GM03348 (cell line): ENCODE results near the gene KIF5A.

Source experiments
- DNase-seq: peaks from one replicate; pipeline ENCODE4 v3.0.0; 2012; ENCODE audit warnings: low spot score

KIF5A gene

DNA sequence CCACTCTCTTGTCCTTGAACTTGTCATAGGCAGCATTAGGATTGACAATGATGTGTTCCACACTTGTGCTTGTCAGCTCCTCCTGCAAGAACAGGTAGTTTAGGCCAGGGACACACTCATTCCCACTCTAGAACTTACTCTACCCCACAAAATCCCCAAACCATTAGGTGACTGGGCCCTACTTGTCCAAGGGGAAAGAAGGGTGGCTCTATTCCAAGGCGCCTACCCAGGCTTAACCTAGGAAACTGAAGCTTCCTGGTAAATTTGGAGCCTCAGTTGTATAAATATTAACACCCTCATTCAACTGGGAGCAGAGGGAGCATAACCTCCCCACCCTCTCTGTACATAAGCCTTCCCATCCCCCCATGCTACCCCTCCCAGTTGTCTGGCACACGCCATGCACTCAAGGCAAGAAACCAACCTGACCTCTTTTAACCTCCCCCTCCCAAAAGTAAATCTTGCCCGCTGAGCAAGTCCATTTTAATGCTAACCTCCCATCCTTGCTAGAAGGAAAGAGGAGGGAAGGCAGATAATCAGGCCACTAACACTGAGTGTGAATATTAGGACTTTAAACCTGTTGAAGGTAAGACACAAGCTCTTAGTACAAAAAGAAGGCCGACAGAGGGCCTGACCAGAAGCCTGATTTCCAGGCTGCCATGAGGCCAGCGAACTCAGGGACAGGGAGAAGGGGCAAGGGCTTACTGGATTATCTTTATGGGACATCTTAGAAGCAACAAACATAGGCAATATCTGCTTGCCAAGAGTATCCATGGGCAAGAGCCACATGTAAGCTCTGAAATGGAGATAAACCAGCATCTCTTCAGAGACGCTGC is 13.9 kb upstream of the KIF5A start:
- DNase-seq = no peak

DNA sequence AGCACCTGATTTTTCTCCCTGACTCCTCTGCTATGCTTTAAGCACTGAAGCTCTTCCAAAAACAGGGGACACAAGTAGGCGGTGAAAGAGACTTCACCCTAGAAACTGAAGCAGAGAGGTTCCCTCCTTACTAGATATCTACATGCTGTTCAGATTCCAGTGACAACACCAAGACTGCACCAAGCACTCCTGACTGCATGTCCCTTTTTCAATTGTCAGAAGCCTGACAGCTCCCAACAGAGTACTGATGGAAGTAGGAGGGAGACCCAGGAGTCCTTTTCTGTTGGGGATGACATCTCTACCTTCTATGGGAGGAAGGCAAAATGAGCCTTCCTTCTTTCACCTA is 13.3 kb upstream of the KIF5A start:
- DNase-seq = no peak

DNA sequence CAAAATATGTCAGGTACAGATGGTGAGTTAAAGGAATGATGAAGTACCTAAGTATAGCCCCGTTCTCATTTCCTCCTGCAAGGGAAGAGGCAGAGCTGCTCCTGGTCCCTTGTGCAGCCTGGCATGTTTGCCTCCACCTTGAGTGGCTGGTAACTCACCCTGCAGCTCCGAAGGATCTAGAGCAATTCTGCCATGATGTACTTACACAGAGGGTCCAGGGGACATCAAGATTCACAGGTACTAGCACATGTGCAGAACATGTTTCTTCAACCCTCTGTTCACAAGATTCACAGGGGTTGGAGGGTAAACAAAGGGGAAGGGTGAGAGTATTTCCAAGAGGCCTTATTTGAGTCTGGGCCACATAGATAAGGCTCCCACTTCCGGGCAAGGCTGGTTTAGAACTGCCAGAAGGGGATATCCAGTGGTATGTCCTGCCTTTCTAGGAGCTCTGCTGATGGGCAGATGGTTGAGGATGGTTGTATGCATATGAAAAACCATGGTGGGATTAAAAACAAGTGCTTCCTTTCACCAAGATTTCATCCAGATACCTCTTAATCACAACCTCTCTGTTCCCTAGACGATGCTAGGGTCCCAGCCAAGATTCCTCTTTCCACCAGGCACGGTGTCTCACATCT is 10.6 kb upstream of the KIF5A start:
- no peak for DNase-seq

DNA sequence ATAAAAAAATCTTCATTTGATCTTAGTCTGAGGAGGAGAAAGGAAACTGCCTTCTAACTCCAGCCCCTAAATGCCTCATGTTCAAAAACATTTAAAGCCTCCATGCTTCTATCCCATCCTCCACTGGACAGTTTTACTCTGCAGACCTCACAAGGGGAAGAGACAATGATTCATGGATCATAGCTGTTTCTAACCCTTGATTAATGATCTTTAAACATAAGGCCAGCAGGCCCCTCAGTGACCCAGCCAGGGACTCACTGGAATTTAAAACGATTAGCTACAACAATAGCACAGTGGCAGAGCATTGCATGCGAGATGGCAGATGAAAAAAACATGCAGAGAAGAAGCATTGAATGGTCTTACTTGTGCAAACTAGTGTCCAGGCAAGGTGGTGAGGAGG is 8.8 kb upstream of the KIF5A start:
- no peak for DNase-seq

DNA sequence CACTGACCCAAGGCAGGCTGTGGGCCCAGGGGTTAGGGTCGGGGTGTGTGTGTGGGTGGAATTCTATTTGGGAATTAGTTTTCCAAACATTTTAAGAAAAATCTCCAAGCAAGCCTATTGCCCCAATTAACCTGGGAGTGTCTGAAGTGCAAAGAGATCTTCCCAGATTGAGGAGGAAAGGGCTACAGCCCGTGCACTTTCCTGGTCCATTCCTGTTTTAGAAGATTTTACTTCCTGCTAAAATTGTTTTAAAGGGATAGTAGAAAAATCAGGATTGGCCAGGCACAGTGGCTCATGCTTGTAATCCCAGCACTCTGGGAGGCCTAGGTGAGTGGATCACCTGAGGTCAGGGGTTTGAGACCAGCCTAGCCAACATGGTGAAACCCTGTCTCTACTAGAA is 8.1 kb upstream of the KIF5A start:
- no peak for DNase-seq

DNA sequence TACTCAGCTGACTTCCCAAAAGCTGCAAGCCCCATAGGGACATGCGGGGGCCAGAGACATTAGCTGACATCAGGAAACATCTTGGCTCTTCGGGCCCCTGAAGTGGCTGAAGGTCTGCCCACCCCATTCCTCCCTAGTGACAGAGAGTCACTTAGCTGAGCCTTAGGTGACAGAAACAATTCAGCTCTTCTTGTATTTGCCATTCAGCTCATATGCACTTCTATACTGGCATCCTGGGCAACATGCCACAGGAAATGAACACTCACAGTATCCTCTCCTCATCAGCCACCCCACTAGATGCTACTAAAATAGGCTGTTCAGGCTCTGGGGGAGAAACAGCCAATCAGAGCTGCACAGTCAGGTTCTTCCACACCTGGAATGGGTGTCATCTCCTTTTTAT is 6.3 kb upstream of the KIF5A start:
- DNase-seq = no peak

DNA sequence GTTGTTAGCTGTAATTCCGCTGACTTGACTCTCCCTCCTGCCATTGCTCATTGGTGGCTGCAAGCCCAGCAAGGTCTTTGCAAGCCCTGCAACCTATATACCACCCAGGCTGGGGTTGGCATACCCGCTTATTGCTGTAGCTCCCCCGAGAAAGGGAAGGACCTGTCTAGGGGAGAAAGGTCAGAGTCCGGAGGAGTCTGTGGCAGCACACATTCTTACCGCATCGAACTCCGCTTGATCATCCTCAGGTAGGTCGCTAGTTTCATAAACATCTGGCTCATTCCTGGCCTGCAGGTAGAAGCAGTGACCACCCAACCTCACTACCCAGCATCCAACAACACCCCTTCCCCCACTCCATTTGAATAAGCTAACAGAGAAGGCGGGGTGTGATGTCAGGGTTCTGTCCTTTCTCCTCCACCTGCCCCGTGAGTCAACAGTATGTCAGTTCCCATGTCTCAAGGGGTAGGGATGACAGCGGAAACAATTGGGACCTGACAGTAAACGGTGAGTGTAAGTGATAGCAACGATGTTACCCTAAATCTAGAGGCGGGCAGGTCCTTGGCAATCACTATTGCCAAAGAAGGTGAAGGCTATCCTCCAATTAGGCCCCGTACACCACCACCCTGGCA is 3.9 kb upstream of the KIF5A start:
- no peak for DNase-seq

DNA sequence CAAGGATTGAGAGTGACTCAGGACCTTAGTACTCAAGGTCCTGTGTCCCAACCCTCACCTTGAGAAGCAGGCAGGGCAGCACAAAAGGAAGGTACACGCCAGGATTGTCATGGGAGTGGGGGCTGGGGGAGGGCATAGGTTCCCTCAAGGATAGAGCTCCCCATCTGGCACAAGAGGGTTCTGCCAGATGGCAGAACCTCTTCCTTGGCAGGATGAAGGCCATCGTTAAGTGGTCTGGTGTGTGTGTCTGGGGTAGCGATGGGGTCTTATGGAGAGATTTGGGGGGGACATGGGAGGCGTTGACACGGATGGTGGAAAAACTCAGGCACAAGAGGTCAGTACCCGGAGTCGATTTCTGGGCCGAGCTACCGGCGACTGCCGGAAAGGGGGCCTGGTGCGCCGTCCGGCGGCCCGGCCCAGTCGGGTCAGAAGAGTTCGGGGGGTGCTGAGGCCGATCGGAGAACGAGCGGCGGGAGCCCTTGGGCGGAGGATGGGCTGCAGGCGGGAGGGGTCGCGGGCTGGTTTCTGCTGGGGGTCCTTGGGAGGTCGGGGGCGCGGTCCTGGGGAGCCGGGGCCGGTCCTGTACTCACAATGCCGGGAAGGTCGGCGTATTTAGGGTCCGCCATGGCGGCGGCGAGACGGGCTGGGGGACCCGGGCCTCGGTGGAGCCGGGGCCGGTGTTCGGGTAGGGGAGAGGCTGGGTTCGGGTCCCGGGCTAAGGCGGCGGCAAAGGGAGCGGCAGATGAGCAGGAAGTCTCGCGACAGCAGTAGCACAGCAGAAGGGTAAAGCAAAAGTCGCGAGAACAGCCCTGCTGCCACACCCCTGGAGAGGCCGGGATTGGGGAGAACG is 3.2 kb upstream of the KIF5A start, which contains the start of gene DCTN2:
DCTN2 (minus strand) TSS at position 755 of the 850 bp plus-strand sequence; CDS start at position 626, 129 bp downstream.
- DNase-seq = peak; percentile 98

DNA sequence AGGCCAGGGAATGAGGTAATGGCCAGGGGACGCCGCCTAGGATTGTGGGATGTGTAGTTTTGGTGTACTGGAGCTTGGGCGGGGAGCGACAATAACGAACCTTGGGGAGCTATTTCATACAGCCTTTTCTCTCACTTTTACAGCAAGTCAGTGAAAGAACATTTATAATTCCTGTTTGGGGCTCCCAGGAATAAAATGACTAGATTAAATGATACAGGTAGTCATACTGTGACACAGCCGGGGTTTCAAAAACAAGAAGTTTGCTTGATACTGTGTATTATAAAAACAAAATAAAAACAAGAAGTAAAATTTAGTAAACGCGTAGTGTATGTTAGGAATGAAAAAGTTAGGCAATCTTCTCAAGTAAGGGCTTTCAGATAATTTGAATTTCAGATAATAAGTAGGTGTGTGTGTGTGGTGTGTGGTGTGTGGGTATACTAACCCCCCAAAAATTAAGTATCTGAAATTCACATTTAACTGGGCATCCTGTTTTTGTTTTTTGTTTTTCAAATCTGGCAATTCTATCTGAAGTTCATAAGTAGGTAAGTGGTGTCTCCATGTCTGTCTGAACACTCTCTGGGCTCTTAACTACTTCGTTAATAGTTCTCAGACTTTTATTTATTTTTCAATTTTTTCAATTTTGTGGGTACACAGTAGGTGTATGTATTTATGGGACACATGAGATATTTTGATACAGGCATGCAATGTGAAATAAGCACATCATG is 2.4 kb upstream of the KIF5A start:
- no peak for DNase-seq

DNA sequence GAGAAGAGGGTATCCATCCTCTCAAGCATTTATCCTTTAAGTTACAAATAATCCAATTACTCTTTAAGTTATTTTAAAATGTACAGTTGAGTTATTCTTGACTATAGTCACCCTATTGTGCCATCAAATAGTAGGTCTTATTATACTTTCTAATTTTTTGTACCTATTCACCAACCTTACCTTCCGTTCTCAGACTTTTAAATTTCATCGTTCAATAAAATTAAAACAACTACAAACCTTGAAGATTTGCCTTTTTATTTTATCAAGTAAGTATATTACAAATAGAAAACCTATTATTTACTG is 1.9 kb upstream of the KIF5A start:
- DNase-seq = no peak

DNA sequence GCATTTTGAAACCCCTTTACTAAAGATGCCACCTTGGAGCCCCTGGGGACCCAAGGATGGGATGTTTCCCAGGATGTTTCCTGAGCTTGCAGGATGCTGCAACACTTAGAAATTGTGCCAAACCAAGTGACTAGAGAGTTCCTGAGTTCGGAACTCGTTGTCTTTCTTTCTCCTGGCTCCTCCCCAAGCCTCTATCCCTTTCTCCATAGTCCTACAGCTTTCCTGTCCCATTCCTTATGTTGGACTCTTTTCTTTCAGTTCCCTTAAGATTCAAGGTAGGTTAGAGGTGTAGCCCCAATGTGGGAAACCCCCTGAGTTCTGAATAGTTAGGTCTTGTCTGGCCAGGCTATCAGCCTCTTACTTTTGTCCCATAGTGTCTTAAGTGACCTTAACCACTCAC is 1.4 kb upstream of the KIF5A start:
- DNase-seq = no peak

DNA sequence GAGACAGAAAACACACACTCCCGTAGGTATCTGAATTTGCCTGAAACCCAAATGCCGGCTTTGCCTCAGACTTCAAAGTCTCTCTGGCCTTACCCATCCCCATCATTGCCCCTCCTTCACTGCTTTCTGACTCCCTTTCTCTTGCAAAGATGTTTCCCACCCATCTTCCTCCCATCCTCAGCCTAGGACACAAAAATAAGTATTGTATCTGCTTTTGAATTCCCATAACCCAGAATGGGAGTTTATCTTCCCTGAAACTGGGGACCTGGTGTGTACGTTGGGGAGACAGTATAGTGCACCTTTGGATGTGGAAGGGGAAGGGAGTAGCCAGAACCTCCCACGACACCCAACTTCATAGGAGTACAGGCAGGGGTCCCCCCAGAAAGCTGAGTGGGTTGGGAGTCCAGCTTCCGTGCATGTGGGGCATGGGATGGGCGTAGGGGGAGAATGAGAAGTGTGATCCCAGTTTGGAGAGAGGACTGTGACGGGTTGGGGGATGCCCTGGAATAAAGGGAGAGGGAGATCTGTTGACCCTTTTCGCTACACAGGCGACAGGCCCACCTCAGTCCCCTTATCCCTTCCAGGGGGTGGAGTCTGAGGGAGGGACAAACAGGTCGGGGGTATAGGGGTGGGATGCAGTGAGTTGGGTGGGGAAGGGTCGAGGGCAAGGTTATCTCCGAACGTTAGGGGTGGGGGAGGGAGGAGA is 488 bp upstream of the KIF5A start:
- no peak for DNase-seq

DNA sequence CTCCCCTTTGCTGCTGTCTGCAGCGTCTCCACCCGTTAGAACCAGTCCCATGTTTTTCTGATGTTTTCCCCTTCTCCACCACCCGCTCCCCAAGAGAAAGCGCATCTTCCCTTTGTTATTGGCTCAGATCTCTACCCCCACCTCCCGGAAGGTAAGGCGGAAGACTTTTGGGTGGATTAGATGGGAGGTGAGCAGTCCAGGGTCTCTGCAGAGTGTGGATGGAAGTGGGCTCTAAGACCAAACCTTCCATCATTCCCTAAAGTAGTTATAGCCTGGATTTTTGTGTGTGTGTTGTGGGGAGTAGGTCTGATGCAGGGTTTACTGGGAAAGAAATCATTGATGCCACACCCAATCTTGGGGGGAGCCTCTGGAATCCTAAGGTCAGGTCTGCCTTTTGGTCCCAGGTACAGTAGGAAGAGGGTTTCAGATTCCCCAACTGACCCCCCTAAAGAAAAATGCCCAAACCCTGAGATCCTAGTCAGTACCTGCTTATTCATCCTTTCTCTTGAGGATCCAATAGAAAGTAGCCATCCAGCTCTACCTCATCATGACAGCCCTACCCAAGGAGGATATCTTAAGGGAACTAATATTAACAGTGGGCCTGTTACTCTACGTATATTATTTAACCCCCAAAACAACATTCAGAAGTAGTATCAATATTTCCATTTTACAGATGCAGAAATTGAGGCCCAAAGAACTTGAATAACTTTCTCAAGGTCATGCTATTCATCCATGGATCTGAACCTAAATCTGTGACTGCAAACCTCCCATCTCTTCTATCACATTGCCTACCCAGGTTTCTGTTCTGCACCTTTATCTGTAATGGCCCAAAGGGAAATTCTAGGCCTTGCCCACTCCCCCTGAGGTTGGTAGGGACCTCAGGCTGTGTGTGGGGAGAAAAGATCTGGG is 1.1 kb downstream of the KIF5A start:
- DNase-seq = no peak

DNA sequence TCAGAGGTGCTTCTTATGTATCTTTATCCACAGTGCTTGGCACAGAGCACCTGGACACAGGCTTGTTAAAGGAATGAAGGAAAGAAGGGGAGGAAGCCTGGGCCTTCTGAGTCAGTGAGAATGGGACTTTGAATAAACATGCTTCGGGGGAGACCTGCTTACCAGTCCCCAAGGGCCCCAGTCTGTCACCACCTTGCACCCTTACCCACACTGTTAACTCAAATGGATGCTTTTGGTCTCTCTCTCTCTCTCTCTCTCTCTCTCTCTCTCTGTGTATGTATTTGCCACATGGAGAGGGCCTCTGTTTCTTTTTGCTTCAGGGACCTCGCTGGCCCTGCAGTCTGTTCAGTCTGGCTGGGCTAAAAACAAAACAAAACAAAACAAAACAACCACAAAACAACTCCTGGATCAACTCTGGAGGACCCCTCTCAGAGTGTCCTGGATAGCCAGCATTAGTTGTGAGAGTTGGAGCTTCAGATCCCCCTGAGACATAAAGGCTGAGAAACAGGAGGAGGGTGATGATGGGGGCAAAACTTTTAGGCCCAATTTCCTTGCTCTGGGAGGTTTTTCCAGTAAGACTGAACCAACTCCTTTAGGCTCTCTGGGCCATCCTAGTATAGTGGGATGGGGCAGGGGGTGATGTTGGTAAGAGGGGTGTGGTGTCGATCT is 1.9 kb downstream of the KIF5A start:
- no peak for DNase-seq

DNA sequence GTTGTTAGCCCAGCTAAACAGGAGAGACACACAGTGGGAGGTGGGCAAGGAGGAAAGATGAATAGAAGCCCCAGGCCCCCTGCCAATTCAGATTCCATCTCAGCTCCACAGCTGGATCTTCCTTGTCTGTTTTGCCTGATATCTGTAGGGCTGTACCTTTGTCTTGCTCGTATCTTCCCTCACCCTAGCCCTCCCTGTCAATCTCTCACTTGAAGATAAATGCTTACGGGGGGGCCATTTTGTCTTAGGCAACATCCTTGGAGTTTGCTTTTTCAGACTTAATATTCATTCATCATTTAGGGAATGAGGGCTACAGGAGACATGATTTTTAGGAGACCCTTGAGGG is 2.4 kb downstream of the KIF5A start:
- no peak for DNase-seq

DNA sequence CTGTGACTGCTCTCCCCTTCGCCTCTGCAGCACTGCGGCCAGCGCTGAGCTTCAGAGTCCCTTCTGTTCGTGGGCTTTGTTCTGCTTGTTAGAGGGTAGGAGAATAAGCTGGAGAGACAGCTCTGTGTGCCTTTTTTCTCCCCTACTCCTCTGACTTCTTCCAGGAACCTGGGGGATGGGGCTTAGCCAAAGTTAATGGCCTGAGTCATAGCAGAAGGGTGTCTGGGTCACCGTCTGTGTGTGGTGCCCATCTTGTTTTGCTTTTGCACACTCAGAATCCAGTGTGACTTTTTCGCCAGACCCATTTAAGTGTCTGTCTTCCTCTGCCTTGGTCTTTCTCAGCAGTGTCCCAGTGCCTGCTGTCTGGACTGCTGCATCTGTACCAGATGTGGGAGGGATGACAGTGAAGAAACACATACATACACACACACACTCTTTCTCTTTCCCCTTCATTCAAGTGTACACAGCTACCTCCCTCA is 3.0 kb downstream of the KIF5A start:
- DNase-seq = peak; percentile 72

DNA sequence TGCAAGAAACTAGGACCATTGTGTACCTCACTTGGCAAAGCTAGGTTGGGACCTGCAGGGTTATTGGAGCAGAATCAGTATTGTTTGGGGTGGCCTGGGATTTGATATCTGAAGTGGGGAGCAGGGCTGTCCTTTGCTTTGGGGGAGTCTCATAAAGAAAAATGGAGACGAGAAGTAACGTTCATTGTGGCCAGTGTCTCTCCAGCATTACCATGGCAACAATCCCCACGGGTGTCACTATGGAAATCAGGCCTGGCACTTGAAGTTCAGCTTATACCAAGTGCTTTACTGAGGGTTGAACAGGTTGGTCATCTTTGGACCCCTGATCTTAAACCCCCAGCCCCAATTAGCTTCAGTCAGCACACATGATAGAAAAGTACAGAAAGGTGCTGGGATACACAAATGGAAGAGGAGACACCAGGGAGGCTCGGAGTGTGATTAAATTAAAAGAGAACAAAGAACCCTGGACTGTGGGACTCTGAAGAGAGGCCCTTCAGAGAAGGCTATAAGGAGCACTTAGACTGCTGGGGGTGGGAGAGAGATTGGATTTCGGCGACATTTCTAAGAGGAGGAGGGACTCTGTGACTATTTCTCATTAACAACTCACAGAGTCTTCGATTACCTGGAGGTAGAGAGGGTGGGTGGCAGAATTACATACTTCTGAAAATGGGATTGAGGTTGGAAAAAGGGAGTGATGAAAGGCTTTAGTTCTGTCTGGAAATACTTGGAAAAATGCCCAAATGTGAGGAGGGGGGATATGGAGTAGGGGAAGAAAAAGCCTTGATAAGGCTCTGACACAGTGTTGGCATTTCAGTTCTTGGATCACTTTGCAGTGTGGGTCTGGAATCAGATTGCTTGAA is 3.7 kb downstream of the KIF5A start:
- DNase-seq = no peak

DNA sequence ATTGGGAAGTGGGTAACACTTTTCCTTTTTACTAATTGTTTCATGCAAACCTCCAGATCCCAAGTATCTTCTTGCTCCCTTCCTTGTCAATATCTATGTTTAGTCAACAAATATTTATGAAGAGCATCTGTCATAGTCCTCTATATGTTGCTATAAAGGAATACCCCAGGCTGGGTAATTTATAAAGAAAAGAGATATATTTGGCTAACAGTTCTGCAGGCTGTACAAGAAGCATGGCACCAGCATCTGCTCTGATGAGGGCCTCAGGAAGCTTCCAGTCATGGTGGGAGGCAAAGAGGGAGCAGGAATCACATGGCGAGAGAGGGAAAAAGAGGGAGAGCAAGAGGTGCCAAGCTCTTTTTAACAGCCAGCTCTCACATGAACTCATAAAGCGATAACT is 4.6 kb downstream of the KIF5A start:
- DNase-seq = no peak

DNA sequence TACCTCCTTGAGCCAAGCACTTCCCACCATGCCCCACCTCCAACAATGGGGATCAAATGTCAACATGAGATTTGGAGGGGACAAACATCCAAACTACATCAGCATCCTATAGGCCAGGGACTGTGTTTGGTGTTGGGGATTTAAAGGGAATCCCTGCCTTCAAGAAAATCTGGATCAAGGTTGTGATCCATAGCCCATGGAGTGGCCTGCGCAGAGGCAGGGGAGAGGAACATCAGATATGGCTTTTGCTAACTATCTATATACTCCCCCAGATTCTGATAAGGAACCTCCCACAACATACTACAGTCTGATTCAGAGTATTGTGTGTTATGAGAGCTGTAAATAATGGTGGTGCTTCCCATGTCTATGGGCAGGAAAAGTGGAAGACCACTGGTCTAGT is 5.1 kb downstream of the KIF5A start:
- DNase-seq = no peak
